SH-SY5Y (cell line): ENCODE data around the gene GDNF.

Source experiments
- GATA2 ChIP-seq: IDR thresholded peaks from 2 replicates; pipeline ENCODE4 v1.6.1; 2011; ENCODE audit warnings: mild to moderate bottlenecking, low read depth, low read length
- GATA3 ChIP-seq: IDR thresholded peaks from 2 replicates; pipeline ENCODE4 v1.6.1; 2011; ENCODE audit warnings: low read depth, mild to moderate bottlenecking, low read length, moderate library complexity

DNA sequence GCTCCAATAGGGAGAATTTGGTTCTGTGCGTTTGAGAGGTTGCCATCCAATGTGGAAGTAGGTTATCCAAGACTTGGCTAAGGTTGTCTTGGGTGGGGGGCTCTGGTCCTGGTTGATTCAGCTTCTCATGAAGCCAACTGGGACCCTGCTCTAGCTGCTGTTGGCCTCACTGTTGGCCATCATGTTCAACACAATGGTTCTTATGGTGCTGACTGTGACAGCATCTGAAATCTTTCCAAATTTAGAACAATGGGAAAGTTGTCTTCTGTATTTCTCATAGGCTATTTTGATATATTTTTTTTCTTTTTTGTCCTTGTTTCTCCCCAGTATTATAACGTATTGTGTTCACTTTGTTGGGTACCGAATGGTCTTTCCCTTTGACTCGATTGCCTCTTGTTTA is 71.9 kb downstream of the GDNF start:
- no peak for TF ChIP-seq GATA3
- no peak for TF ChIP-seq GATA2
